Liver (tissue), 9 donors: ENCODE results near the gene NF1. TPM values are rescaled to one million over a fixed set of nuclear protein-coding genes. Genes with fewer than 3 reads are reported as not detected.

Experiments used
- DNase-seq: peaks from one replicate; pipeline ENCODE4 v3.0.0-alpha.2; 2017; ENCODE audit warnings: low spot score
- H3K27ac ChIP-seq, 2 donors: one replicate each; pipeline ENCODE4 v1.7.0; 2013; ENCODE audit warnings: inconsistent platforms in 2 of 2, low read length in 2 of 2, control low read depth in 1 of 2, low read depth in 1 of 2, mild to moderate bottlenecking in 1 of 2
- H3K27me3 ChIP-seq, 4 donors: one replicate each; pipeline versions ENCODE4 v1.6.1 to v1.7.0; 2013; ENCODE audit warnings: low read length in 3 of 4, inconsistent platforms in 1 of 4, mild to moderate bottlenecking in 1 of 4, moderate library complexity in 1 of 4; ENCODE audit not compliant: control insufficient read depth in 4 of 4, insufficient read depth in 4 of 4
- H3K36me3 ChIP-seq, 4 donors: one replicate each; pipeline versions ENCODE4 v1.6.1 to v1.7.0; 2013; ENCODE audit warnings: low read length in 3 of 4, mild to moderate bottlenecking in 3 of 4, low read depth in 1 of 4, moderate library complexity in 1 of 4; ENCODE audit not compliant: control insufficient read depth in 4 of 4, insufficient read depth in 3 of 4
- H3K4me1 ChIP-seq, 4 donors: one replicate each; pipeline versions ENCODE4 v1.6.1 to v1.7.0; 2013; ENCODE audit warnings: low read length in 3 of 4, mild to moderate bottlenecking in 3 of 4, moderate library complexity in 1 of 4; ENCODE audit not compliant: control insufficient read depth in 4 of 4, insufficient read depth in 4 of 4
- H3K4me3 ChIP-seq, 3 donors: one replicate each; pipeline versions ENCODE4 v1.6.1 to v1.7.0; 2013; ENCODE audit warnings: low read length in 3 of 3, control low read depth in 1 of 3, low read depth in 1 of 3, mild to moderate bottlenecking in 1 of 3
- H3K9ac ChIP-seq, 2 donors: one replicate each; pipeline ENCODE4 v1.7.0; 2013; ENCODE audit warnings: low read length in 2 of 2, mild to moderate bottlenecking in 2 of 2, moderate library complexity in 2 of 2, control low read depth in 1 of 2, low read depth in 1 of 2
- H3K9me3 ChIP-seq, 4 donors: one replicate each; pipeline versions ENCODE4 v1.6.1 to v1.7.0; 2013; ENCODE audit warnings: low read length in 3 of 4; ENCODE audit not compliant: control insufficient read depth in 4 of 4
- EGR1 ChIP-seq, 2 donors: IDR thresholded peaks; 2 replicates each; pipeline ENCODE4 v1.6.1; 2016 to 2018; ENCODE audit warnings: antibody characterized with exemption in 2 of 2, low read depth in 2 of 2
- FOXA1 ChIP-seq: IDR thresholded peaks from 2 replicates; pipeline ENCODE4 v1.6.1; 2016; ENCODE audit warnings: antibody characterized with exemption
- GABPA ChIP-seq, 2 donors: IDR thresholded peaks in 1 of 2; conservative IDR thresholded peaks in 1 of 2; 2 replicates each; pipeline ENCODE4 v1.6.1; 2016; ENCODE audit warnings: antibody characterized with exemption in 2 of 2, mild to moderate bottlenecking in 1 of 2, moderate library complexity in 1 of 2
- HNF4A ChIP-seq, 2 donors: conservative IDR thresholded peaks; 2 replicates each; pipeline ENCODE4 v1.6.1; 2016; ENCODE audit warnings: antibody characterized with exemption in 2 of 2, mild to moderate bottlenecking in 2 of 2
- HNF4G ChIP-seq: IDR thresholded peaks from 2 replicates; pipeline ENCODE4 v1.6.1; 2016; ENCODE audit warnings: antibody characterized with exemption
- NR2F2 ChIP-seq: IDR thresholded peaks from 2 replicates; pipeline ENCODE4 v1.6.1; 2016; ENCODE audit warnings: antibody characterized with exemption
- RAD21 ChIP-seq, 2 donors: IDR thresholded peaks; 2 replicates each; pipeline ENCODE4 v1.6.1; 2016; ENCODE audit warnings: antibody characterized with exemption in 2 of 2, mild to moderate bottlenecking in 2 of 2
- SP1 ChIP-seq: IDR thresholded peaks from 2 replicates; pipeline ENCODE4 v1.6.1; 2018; ENCODE audit warnings: antibody characterized with exemption, mild to moderate bottlenecking
- TAF1 ChIP-seq: conservative IDR thresholded peaks from 2 replicates; pipeline ENCODE4 v1.6.1; 2016; ENCODE audit warnings: antibody characterized with exemption, mild to moderate bottlenecking
- YY1 ChIP-seq: IDR thresholded peaks from 2 replicates; pipeline ENCODE4 v1.6.1; 2016; ENCODE audit warnings: antibody characterized with exemption, mild to moderate bottlenecking
- polyA plus RNA-seq, 2 donors: library from polyadenylated mRNA; stranded (reverse) in 1 of 2; unstranded in 1 of 2; fragments of 200-250 nt in 1 of 2; fragments of >200 nt in 1 of 2; fragmentation: Nextera tagmentation in 1 of 2; extraction: Ambion mirVana in 1 of 2; gene quantifications; one replicate each; pipeline versions ENCODE4 v1.2.1 to v1.2.3, GENCODE V29; 2013 to 2015
- total RNA-seq, 2 donors: library from RNA; depleted of rRNA; stranded (reverse); fragments of >200 nt; gene quantifications; one replicate each; pipeline ENCODE4 v1.2.3, GENCODE V29; 2014
- TF ChIP-seq, protein P1 (sequence below): fragments of 150-350 bp; IDR thresholded peaks from 2 replicates; pipeline ENCODE4 v1.5.1; 2017; ENCODE audit warnings: improper control_type of control experiment, low read depth, low read length; ENCODE audit not compliant: missing input control
- TF ChIP-seq, protein P2 (sequence below): IDR thresholded peaks from 2 replicates; pipeline ENCODE4 v1.6.1; 2016; ENCODE audit warnings: antibody characterized with exemption
- TF ChIP-seq, protein P3 (sequence below): IDR thresholded peaks from 2 replicates; pipeline ENCODE4 v1.6.1; 2016; ENCODE audit warnings: antibody characterized with exemption
- TF ChIP-seq, protein P4 (sequence below): IDR thresholded peaks from 2 replicates; pipeline ENCODE4 v1.6.1; 2016; ENCODE audit warnings: antibody characterized with exemption, mild to moderate bottlenecking
- donor health status: healthy.
- donor health status: healthy.
- donor health status: healthy.
- donor health status: healthy.
- donor health status: healthy.

NF1 gene
- total and polyA plus RNA-seq, 4 donors, result 4.6 to 42.6 (median 13.5) TPM

DNA sequence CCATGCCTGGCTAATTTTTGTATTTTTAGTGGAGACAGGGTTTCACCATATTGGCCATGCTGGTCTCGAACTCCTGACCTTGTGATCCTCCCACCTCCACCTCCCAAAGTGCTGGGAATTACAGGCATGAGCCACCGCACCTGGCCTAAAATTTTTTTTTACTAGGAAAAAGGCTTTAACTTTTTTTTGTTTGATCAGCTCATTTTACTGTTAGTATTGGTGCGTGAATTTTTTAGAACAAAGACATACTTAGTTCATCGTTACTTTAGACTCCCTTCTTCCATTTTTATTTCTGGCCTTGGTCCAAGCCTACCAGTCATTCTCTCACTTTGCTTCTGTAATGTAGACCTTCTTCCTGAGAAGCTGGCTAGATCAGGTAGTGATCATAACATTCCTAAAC is 271.3 kb downstream of the NF1 start (continued):
- TF ChIP-seq, protein P1, sequence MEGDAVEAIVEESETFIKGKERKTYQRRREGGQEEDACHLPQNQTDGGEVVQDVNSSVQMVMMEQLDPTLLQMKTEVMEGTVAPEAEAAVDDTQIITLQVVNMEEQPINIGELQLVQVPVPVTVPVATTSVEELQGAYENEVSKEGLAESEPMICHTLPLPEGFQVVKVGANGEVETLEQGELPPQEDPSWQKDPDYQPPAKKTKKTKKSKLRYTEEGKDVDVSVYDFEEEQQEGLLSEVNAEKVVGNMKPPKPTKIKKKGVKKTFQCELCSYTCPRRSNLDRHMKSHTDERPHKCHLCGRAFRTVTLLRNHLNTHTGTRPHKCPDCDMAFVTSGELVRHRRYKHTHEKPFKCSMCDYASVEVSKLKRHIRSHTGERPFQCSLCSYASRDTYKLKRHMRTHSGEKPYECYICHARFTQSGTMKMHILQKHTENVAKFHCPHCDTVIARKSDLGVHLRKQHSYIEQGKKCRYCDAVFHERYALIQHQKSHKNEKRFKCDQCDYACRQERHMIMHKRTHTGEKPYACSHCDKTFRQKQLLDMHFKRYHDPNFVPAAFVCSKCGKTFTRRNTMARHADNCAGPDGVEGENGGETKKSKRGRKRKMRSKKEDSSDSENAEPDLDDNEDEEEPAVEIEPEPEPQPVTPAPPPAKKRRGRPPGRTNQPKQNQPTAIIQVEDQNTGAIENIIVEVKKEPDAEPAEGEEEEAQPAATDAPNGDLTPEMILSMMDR, result no peak

DNA sequence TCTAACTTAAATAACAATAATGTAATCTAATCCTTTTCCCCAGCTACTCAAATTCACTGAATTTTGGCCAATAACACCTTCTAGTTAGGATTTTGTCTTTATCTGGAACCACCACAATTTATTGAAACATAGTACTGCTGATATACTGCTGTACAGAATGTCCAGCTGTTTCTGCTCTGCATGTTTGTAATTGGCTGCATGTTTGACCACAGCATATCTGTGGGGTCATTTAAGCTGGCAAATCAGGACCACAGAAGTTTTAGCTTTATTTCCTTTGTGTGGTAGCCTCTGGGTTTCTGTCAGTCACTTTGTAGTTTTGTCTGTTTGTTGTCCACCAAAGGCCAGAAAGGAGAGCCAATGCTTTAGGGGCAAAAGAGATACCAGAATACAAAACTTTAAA is 274.5 kb downstream of the NF1 start:
- Histone ChIP-seq H3K9ac (no peak overlapping the region), H3K36me3 (peaks cover 1 to 6% (median 4%) of the 10 kb centered on the region in 4 donors), H3K4me1 (peaks cover 0 to 2% (median 0%) of the 10 kb centered on the region in 4 donors), H3K9me3 (no peaks in the 10 kb centered on the region), H3K27ac (no peak overlapping the region), H3K4me3 (no peak overlapping the region), H3K27me3 (no peaks in the 10 kb centered on the region)
- no peak for DNase-seq
- TF ChIP-seq, protein P2, sequence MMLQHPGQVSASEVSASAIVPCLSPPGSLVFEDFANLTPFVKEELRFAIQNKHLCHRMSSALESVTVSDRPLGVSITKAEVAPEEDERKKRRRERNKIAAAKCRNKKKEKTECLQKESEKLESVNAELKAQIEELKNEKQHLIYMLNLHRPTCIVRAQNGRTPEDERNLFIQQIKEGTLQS, result no peak
- TF ChIP-seq HNF4G (no peak), RAD21 (IDR thresholded peaks at IDR 0.05) (no peak), FOXA1 (no peak), NR2F2 (no peak), EGR1 (IDR thresholded peaks at IDR 0.05; ENCODE audit: low read depth in 2 of 2) (no peak), HNF4A (conservative IDR thresholded peaks at IDR 0.05) (no peak), SP1 (no peak), YY1 (no peak), TAF1 (no peak), GABPA (IDR thresholded peaks at IDR 0.05 in 1 of 2, conservative IDR thresholded peaks at IDR 0.05 in 1 of 2) (no peak)
- TF ChIP-seq, protein P3, sequence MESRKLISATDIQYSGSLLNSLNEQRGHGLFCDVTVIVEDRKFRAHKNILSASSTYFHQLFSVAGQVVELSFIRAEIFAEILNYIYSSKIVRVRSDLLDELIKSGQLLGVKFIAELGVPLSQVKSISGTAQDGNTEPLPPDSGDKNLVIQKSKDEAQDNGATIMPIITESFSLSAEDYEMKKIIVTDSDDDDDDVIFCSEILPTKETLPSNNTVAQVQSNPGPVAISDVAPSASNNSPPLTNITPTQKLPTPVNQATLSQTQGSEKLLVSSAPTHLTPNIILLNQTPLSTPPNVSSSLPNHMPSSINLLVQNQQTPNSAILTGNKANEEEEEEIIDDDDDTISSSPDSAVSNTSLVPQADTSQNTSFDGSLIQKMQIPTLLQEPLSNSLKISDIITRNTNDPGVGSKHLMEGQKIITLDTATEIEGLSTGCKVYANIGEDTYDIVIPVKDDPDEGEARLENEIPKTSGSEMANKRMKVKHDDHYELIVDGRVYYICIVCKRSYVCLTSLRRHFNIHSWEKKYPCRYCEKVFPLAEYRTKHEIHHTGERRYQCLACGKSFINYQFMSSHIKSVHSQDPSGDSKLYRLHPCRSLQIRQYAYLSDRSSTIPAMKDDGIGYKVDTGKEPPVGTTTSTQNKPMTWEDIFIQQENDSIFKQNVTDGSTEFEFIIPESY, result no peak
- TF ChIP-seq, protein P4, sequence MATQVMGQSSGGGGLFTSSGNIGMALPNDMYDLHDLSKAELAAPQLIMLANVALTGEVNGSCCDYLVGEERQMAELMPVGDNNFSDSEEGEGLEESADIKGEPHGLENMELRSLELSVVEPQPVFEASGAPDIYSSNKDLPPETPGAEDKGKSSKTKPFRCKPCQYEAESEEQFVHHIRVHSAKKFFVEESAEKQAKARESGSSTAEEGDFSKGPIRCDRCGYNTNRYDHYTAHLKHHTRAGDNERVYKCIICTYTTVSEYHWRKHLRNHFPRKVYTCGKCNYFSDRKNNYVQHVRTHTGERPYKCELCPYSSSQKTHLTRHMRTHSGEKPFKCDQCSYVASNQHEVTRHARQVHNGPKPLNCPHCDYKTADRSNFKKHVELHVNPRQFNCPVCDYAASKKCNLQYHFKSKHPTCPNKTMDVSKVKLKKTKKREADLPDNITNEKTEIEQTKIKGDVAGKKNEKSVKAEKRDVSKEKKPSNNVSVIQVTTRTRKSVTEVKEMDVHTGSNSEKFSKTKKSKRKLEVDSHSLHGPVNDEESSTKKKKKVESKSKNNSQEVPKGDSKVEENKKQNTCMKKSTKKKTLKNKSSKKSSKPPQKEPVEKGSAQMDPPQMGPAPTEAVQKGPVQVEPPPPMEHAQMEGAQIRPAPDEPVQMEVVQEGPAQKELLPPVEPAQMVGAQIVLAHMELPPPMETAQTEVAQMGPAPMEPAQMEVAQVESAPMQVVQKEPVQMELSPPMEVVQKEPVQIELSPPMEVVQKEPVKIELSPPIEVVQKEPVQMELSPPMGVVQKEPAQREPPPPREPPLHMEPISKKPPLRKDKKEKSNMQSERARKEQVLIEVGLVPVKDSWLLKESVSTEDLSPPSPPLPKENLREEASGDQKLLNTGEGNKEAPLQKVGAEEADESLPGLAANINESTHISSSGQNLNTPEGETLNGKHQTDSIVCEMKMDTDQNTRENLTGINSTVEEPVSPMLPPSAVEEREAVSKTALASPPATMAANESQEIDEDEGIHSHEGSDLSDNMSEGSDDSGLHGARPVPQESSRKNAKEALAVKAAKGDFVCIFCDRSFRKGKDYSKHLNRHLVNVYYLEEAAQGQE, result no peak
- TF ChIP-seq, protein P1, result no peak
